Stimulated activated CD4-positive, alpha-beta T cell treated with anti-CD3 and anti-CD28 coated beads, TNF-alpha, amount 100 ng/mL, for 24 hours (primary cell): Measurements from ENCODE around the gene PRR33.

Experiments used
- DNase-seq, 3 experiments: peaks; one replicate each; pipeline ENCODE4 v3.0.0-alpha.2; 2020; ENCODE audit warnings: low read depth in 3 of 3

The PRR33 gene

GRCh38 chr11:1916132-1916985 lies 24.7 kb upstream of the PRR33 start:
- no peak for DNase-seq

GRCh38 chr11:1915795-1916131 lies 24.1 kb upstream of the PRR33 start:
- no peak for DNase-seq

GRCh38 chr11:1913271-1914060 lies 21.8 kb upstream of the PRR33 start:
- DNase-seq, result no peak

GRCh38 chr11:1912289-1912878 lies 20.7 kb upstream of the PRR33 start:
- DNase-seq, result no peak

- DNase-seq, result no peak
These were observed 17.8 kb upstream of the PRR33 start for GRCh38 chr11:1909524-1909923.

GRCh38 chr11:1908618-1909017 lies 16.9 kb upstream of the PRR33 start:
- DNase-seq, result no peak

GRCh38 chr11:1906611-1907423 lies 15.1 kb upstream of the PRR33 start:
- DNase-seq, result no peak

- DNase-seq, result no peak
These were observed 14.5 kb upstream of the PRR33 start for GRCh38 chr11:1906181-1906580.

GRCh38 chr11:1899686-1900085 lies 8.0 kb upstream of the PRR33 start:
- DNase-seq, result no peak

GRCh38 chr11:1899090-1899489 lies 7.4 kb upstream of the PRR33 start:
- no peak for DNase-seq

GRCh38 chr11:1896923-1897322 lies 5.2 kb upstream of the PRR33 start:
- DNase-seq, result no peak

GRCh38 chr11:1896468-1896867 lies 4.8 kb upstream of the PRR33 start:
- DNase-seq, result no peak

- no peak for DNase-seq
These were observed 3.1 kb upstream of the PRR33 start for GRCh38 chr11:1894759-1895158.

GRCh38 chr11:1893581-1894359 lies 2.1 kb upstream of the PRR33 start:
- no peak for DNase-seq

GRCh38 chr11:1892558-1892957 lies 863 bp upstream of the PRR33 start:
- DNase-seq, result no peak

- DNase-seq, result no peak
These were observed 421 bp upstream of the PRR33 start for GRCh38 chr11:1892116-1892515.

- no peak for DNase-seq
These were observed 552 bp downstream of the PRR33 start for GRCh38 chr11:1890856-1891830.

GRCh38 chr11:1889941-1890855 lies 1.5 kb downstream of the PRR33 start:
- DNase-seq, result no peak
